ENCODE data around the gene GLOD5.

Gene GLOD5

GRCh38 chrX:48754238-48754637, 7.3 kb upstream of the GLOD5 start:
- Histone ChIP-seq H3K27me3 (ENCODE audit: insufficient read depth, low read depth, severe bottlenecking) (peaks cover 11% of the 10 kb centered on the region), H3K36me3 (no peaks in the 10 kb centered on the region), H3K27ac (no peak overlapping the region), H3K9me3 (ENCODE audit: severe bottlenecking) (no peaks in the 10 kb centered on the region), H3K4me3 (ENCODE audit: low read depth, low read length) (no peak overlapping the region)
- TF ChIP-seq, protein P1, sequence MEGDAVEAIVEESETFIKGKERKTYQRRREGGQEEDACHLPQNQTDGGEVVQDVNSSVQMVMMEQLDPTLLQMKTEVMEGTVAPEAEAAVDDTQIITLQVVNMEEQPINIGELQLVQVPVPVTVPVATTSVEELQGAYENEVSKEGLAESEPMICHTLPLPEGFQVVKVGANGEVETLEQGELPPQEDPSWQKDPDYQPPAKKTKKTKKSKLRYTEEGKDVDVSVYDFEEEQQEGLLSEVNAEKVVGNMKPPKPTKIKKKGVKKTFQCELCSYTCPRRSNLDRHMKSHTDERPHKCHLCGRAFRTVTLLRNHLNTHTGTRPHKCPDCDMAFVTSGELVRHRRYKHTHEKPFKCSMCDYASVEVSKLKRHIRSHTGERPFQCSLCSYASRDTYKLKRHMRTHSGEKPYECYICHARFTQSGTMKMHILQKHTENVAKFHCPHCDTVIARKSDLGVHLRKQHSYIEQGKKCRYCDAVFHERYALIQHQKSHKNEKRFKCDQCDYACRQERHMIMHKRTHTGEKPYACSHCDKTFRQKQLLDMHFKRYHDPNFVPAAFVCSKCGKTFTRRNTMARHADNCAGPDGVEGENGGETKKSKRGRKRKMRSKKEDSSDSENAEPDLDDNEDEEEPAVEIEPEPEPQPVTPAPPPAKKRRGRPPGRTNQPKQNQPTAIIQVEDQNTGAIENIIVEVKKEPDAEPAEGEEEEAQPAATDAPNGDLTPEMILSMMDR (IDR thresholded peaks at IDR 0.05; ENCODE audit: low read depth, low read length), result no peak
- DNase-seq, result no peak

DNA sequence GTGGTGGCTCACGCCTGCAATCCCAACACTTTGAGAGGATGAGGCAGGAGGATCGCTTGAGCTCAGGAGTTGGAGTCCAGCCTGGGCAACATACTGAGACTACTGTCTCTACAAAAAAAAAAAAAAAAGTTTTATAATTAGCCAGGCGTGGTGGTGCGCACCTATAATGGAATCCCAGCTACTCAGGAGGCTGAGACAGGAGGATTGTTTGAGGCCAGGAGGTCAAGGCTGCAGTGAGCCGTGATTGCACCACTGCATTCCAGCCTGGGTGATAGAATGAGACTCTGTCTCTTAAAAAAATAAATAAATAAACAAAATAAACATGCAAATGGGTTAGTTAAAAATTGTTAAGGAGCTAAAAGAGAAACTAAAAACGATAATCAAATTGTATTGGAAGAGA, 7.7 kb downstream of the GLOD5 start:
- Histone ChIP-seq H3K9me3 (ENCODE audit: severe bottlenecking) (peaks cover 3% of the 10 kb centered on the region), H3K27me3 (ENCODE audit: insufficient read depth, low read depth, severe bottlenecking) (peaks cover 3% of the 10 kb centered on the region), H3K36me3 (no peaks in the 10 kb centered on the region), H3K4me3 (ENCODE audit: low read depth, low read length) (no peak overlapping the region), H3K27ac (no peak overlapping the region)
- TF ChIP-seq, protein P1 (IDR thresholded peaks at IDR 0.05; ENCODE audit: low read depth, low read length), result no peak
- DNase-seq, result no peak

DNA sequence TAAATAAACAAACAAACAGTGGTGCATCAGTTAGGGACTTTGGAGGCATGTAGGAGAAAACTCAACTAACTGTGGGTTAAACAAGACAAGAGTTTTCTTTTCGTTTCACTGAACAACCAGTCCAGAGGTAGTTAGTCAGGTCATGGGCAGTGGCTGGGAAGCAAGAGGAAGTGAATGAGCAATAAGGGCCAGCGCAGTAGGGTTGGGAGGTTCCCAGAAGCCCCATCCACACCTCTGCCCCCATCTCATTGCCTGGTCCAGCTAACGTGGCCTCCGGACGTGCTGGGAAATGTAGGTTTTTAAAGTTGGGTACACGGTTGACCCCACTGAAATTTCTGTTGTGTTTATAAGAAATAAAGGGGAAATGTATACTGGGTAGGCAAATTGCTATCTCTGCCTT, 8.7 kb downstream of the GLOD5 start:
- peaks cover 3% of the 10 kb centered on the region for H3K9me3 ChIP-seq (ENCODE audit: severe bottlenecking)
- H3K4me3 ChIP-seq (ENCODE audit: low read depth, low read length), result no peak overlapping the region
- H3K36me3 ChIP-seq, result no peaks in the 10 kb centered on the region
- no peak overlapping the region for H3K27ac ChIP-seq
- peaks cover 5% of the 10 kb centered on the region for H3K27me3 ChIP-seq (ENCODE audit: insufficient read depth, low read depth, severe bottlenecking)
- no peak for DNase-seq
- TF ChIP-seq, protein P1 (IDR thresholded peaks at IDR 0.05; ENCODE audit: low read depth, low read length), result no peak

DNA sequence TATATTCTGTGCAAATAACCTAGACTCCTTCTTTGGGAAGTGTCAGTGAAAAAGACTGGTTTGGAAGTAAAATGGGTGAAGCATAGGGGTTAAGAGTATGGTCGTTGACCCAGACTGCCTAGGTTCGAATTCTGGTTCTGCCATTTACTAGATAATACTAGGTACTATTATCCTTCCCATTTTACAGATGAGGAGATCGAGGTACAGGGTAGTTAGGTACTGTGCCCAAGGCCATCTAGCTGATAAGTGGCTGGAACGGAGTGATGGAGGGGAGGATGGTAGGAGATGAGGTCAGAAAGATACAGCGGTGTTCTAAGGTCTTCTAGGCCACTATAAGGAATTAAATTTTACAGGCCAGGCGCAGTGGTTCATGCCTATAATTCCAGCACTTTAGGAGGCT, 11.1 kb downstream of the GLOD5 start:
- DNase-seq, result no peak
- no peak overlapping the region for H3K4me3 ChIP-seq (ENCODE audit: low read depth, low read length)
- H3K27me3 ChIP-seq (ENCODE audit: insufficient read depth, low read depth, severe bottlenecking), result peaks cover 5% of the 10 kb centered on the region
- H3K27ac ChIP-seq, result no peak overlapping the region
- H3K9me3 ChIP-seq (ENCODE audit: severe bottlenecking), result no peaks in the 10 kb centered on the region
- no peaks in the 10 kb centered on the region for H3K36me3 ChIP-seq
- TF ChIP-seq, protein P1 (IDR thresholded peaks at IDR 0.05; ENCODE audit: low read depth, low read length), result no peak

GRCh38 chrX:48776818-48777439, 15.4 kb downstream of the GLOD5 start:
- H3K27ac ChIP-seq, result no peak overlapping the region
- no peak overlapping the region for H3K4me3 ChIP-seq (ENCODE audit: low read depth, low read length)
- peaks cover 5% of the 10 kb centered on the region for H3K27me3 ChIP-seq (ENCODE audit: insufficient read depth, low read depth, severe bottlenecking)
- no peaks in the 10 kb centered on the region for H3K36me3 ChIP-seq
- TF ChIP-seq, protein P1 (IDR thresholded peaks at IDR 0.05; ENCODE audit: low read depth, low read length), result no peak
- H3K9me3 ChIP-seq (ENCODE audit: severe bottlenecking), result no peaks in the 10 kb centered on the region
- no peak for DNase-seq

GRCh38 chrX:48779399-48779798, 17.9 kb downstream of the GLOD5 start:
- Histone ChIP-seq H3K27me3 (ENCODE audit: insufficient read depth, low read depth, severe bottlenecking) (peaks cover 3% of the 10 kb centered on the region), H3K27ac (no peak overlapping the region), H3K9me3 (ENCODE audit: severe bottlenecking) (no peaks in the 10 kb centered on the region), H3K36me3 (no peaks in the 10 kb centered on the region), H3K4me3 (ENCODE audit: low read depth, low read length) (no peak overlapping the region; the same call in 1 of the 2 replicates)
- DNase-seq, result peak; percentile 16
- TF ChIP-seq, protein P1 (IDR thresholded peaks at IDR 0.05; ENCODE audit: low read depth, low read length), result no peak
